ENCODE data around the gene CACNA2D3.

CACNA2D3 gene

DNA sequence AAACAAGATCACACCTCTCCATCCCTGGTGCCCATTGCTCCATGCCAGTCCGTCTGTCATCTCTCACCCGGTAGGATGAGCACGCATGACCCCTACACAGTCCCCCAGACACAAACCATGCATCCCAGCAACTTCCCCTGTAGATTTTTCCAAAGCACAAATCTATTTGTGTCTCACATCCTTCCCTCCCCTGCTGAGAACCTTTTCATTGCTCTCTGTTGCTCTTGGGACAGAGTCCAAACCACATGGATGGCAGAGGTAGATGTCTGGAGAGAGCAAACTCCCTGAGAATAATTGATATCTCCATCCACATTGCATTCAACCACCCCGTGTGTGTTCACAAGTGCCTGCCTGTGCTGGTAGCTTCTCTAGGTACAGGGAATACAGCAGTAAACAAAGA is 835.4 kb downstream of the CACNA2D3 start:
- H3K4me3 ChIP-seq (ENCODE audit: control insufficient read depth, low read depth, low read length): no peak overlapping the region
- DNase-seq (ENCODE audit: low read depth): no peak
- TF ChIP-seq CTCF (IDR thresholded peaks at IDR 0.05; ENCODE audit: control insufficient read depth, insufficient read depth, low read depth, low read length, missing control alignments): no peak

GRCh38 chr3:54960082-54960481 is 837.7 kb downstream of the CACNA2D3 start:
- no peak for DNase-seq (ENCODE audit: low read depth)
- no peak overlapping the region for H3K4me3 ChIP-seq (ENCODE audit: control insufficient read depth, low read depth, low read length)
- TF ChIP-seq CTCF (IDR thresholded peaks at IDR 0.05; ENCODE audit: control insufficient read depth, insufficient read depth, low read depth, low read length, missing control alignments): no peak

GRCh38 chr3:54960701-54961100 is 838.3 kb downstream of the CACNA2D3 start:
- DNase-seq (ENCODE audit: low read depth): no peak
- H3K4me3 ChIP-seq (ENCODE audit: control insufficient read depth, low read depth, low read length): no peak overlapping the region
- no peak for TF ChIP-seq CTCF (IDR thresholded peaks at IDR 0.05; ENCODE audit: control insufficient read depth, insufficient read depth, low read depth, low read length, missing control alignments)

- DNase-seq (ENCODE audit: low read depth): no peak
- no peak for TF ChIP-seq CTCF (IDR thresholded peaks at IDR 0.05; ENCODE audit: control insufficient read depth, insufficient read depth, low read depth, low read length, missing control alignments)
- no peak overlapping the region for H3K4me3 ChIP-seq (ENCODE audit: control insufficient read depth, low read depth, low read length)
Observed at GRCh38 chr3:54962200-54962599, 839.8 kb downstream of the CACNA2D3 start.

DNA sequence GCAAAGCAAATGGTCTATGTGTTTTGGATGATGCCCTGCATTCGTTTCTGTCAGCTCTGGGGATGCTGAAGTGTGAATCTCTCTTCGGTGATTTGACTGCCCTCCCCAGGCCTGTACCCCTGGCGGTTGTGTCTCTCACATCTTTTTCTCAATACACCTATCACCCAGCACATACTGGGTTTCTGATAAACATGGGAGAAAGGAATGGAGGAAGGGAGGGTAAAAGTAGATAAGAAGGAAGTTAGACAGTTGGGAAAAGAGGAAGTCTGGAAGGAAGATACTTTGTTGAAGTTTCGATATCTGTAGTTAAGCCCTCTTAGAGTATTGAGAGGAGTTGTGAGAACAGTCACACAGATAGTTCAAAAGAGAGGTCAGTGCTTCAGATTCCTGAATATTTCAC is 841.3 kb downstream of the CACNA2D3 start:
- no peak for DNase-seq (ENCODE audit: low read depth)
- no peak overlapping the region for H3K4me3 ChIP-seq (ENCODE audit: control insufficient read depth, low read depth, low read length)
- no peak for TF ChIP-seq CTCF (IDR thresholded peaks at IDR 0.05; ENCODE audit: control insufficient read depth, insufficient read depth, low read depth, low read length, missing control alignments)

GRCh38 chr3:54964081-54964480 is 841.7 kb downstream of the CACNA2D3 start:
- no peak for DNase-seq (ENCODE audit: low read depth)
- H3K4me3 ChIP-seq (ENCODE audit: control insufficient read depth, low read depth, low read length): no peak overlapping the region
- TF ChIP-seq CTCF (IDR thresholded peaks at IDR 0.05; ENCODE audit: control insufficient read depth, insufficient read depth, low read depth, low read length, missing control alignments): no peak

DNA sequence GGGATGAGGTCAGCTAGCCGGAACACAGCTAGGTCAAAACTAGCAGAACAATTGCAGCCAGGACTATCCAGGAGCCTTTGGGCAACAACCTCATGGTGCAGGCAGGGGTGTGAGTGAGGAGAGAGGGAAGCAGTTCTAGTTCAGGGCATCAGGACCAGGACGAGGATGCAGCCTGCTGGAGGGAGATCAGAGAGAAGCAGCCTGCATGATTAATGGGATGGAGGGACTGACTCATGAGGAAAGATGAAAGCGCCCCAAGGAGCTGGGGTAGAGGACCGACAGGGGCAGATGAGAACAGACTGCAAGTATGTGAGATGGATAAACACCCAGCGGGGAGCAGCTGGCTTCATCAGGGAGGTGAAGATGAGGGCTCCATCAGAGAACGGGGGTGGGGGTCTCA is 843.4 kb downstream of the CACNA2D3 start:
- TF ChIP-seq CTCF (IDR thresholded peaks at IDR 0.05; ENCODE audit: control insufficient read depth, insufficient read depth, low read depth, low read length, missing control alignments): peak; percentile 2
- DNase-seq (ENCODE audit: low read depth): peak; percentile 50
- H3K4me3 ChIP-seq (ENCODE audit: control insufficient read depth, low read depth, low read length): no peak overlapping the region

Data from AG09309 (cell line).